Measurements from ENCODE around the gene RNF167.
"Not testable (repeated sequence)": the region's sequence is repeated elsewhere in the genome, so short reads cannot be mapped to it uniquely, and the experiment has no call there.

RNF167 gene

DNA sequence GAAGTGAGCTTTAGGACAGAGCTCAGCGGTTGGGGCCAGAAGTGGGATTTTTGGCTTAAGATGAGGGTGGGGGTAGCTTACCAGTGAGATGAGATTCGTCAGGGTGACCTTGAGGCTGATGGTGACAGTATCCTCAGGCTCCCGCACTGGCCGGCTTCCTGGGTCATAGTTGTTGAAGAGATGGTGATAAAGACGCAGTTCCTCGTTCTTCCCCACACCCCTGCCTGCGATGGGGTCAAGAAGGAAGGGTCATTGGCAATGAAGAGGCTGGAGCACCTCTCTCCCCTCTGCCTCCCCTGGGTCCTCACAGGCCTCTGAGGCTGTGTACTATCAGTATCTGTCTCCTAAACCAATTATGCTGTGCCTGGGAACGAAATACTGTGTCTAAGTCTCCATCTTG, 37.5 kb upstream of the RNF167 start:
- DNase-seq: no peak

DNA sequence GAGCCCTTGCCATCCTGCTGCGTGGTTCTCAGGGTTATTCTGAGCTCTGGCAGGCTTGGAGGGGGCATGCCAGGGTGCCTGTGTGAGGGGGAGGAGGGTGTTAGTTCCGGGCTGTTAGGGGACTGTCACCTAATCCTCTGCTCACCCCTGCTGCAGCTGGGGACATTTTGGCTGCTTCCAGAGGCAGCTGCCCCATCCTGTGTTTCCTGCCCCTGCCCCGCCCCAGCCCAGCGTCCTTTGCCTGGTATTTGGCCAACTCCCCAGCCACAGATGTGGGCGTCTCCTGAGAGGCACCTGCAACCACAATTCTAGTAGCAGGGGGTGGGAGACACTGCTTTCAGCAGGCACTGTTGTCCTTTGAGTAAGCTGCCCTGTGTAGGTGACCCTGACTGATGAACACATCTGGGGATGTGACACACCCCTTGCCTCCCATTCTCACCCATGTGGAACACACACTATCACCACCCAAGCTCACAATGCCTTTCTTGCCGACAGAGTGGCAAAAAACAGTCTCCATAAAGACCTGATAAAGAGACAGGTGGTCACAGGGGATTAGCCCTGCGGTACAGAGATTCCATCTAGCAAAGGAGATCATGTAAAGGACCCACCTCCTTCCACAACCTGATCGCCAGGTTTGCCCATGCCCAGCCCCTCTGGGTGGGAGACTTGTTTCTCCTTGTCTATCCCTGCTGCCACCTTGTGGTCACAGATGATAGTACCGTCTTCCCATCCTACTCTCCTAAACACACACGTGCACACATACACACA, 36.8 kb upstream of the RNF167 start, which contains the start of gene CHRNE:
Gene CHRNE, minus strand, starts transcription at position 48 of the 768 bp plus-strand sequence. Its CDS starts 35 bp downstream, at position 13.
- peak; percentile 53 to 54 for DNase-seq

DNA sequence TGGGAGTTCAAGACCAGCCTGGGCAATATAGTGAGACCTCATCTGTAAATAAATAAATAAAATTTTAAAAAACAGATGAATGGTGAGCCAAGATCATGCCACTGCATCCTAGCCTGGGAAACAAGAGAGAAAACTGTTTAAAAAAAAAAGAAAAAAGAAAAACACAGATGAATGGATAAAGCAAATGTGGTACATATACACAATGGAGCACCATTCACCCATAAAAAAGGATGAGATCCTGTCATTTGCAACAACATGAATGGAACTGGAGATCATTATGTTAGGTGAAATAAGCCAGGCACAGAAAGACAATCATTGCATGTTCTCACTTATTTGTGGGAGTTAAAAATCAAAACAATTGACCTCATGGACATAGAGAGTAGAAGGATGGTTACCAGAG, 33.4 kb upstream of the RNF167 start:
- DNase-seq: not testable (repeated sequence)

DNA sequence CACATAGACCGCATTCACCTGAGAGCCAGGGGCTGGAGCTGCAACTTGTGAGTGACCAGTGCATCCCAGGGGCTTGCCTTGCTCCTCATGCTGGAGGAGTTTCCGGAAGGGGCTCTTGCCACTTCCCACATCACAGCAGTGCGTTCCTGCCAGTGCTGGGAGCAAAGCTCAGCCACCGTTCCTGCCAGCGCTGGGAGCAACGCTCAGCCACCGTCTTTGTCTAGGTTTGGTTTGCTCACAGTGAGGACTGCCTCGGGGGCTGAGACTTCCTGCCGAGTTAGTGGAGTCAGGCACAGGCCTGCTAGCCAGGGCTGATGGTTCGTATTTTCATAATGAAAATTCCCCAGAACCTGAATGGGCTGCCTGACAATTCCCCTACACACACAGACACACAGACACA, 31.8 kb upstream of the RNF167 start:
- DNase-seq: no peak

DNA sequence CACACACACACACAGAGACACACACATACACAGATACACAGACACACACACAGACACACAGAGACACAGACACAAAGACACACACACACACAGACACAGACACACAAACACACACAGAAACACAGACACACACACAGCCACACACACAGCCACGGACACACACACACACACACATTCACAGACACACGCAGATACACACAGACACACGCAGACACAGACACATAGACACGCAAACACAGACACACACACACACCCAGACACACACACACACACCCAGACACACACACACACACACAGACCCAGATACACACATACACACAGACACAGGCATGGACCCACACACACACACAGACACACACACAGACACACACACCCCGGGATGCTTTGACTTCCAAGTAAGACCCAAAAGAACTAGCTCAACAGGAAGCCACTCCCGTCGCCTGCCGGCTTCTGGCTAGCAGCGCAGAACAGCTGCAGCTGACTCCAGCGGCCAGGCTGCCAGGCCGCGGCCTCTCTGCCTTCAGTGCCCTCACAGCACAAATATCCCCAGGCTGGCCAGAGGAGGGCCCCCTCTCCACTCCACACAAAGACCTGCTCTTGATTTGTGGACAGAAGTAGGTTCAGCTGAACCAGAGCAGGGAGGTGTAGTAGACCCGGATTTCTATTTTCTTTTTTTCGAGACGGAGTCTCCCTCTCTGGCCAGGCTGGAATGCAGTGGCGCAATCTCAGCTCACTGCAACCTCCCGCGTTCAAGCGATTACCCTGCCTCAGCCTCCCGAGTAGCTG, 31.2 kb upstream of the RNF167 start:
- peak; percentile 93 for DNase-seq

DNA sequence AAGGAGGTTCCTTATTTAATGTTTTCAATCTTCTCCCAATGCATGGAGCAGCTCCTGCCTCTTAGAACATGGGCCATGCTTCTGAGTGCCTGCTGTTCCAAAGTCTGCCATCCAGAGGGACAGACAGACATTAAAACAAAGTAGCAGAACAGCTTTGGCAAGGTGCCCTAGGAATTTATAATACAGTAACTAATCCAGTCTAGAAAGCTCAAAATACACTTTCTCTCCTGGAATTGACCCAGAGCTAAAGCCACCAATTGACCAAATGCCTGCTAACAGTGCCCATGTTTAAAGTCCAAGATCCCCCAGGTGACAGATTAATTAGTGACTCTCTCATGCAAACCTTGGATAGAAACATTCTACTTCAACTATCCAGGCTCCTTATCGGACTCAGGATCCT, 26.1 kb upstream of the RNF167 start:
- DNase-seq: no peak

DNA sequence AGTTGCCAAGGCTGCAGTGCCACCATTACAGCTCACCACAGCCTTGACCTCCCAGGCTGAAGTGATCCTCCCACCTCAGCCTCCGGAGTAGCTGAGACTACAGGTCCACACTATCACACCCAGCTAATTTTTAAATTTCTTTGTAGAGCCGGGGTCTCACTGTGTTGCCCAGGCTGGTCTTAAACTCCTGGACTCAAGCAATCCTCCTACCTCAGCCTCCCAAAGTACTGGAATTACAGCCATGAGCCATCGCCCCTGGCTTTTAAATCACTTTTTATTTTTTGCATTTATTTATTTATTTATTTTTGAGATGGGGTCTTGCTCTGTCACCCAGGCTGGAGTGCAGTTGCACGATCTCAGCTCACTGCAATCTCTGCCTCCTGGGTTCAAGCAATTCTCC, 25.5 kb upstream of the RNF167 start:
- DNase-seq: not testable (repeated sequence)

DNA sequence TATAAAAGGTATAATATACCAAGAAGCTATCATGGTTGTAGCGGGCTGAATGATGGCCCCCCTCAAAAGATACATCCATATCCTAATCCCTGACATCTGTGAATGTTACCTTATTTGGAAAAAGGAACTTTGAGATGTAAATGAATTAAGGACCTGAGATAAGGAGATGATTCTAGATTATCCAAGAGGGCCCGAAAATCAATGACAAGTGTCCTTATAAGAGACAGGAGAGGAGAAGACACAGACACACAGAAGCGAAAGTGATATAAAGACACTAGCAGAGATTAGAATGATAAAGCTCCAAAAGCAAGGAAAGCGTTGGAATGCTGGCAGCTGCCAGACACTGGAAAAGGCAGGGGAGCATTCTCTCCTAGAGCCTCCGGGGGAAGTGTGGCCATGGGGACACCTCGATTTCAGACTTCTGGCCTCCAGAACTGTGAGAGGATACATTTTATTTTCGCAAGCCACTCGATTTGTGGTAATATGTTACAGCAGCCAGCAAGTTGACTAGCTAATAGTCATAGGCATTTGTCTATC, 20.5 kb upstream of the RNF167 start:
- DNase-seq: peak; percentile 32 to 33

DNA sequence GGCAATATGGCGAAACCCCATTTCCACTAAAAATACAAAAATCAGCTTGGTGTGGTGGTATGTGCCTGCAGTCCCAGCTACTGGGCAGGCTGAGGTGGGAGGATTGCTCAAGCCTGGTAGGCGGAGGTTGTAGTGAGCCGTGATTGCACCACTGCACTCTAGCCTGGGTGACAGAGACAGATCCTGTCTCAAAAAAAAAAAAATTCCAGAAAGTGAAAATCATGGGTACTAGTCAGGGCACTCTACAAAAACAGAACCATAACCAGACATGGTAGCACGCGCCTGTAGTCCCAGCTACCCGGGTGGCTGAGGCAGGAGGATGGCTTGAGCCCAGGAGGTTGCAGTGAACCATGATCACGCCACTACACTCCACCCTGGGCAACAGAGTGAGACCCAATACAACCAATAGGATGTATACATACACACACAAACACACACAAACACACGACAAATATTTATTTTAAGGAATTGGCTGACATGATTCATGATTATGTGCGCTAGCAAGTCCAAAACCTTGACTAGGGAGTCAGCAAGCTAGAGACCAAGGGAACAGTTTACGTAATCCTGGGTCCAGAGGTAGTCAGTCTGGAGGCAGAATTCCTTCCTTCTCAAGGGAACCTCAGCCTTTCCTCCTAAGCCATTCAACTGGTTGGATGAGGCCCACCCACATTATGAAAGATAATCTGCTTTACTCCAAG, 19.6 kb upstream of the RNF167 start:
- DNase-seq: peak; percentile 94 to 97

DNA sequence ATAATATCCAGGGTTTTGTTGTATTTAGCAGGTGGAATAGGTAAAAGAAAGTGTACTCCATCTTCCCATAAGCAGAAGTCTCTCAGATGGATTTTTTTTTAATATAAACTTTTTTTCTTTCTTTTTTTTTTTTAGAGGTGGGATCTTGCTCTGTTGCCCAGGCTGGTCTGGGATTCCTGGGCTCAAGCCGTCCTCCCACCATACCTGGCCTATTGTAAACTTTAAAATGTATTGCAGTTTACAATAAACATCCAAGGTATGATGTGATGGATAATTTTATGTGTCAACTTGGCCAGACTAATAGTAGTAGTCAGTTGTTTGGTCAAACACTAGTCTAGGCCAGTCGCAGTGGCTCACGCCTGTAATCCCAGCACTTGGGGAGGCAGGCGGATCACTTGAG, 18.7 kb upstream of the RNF167 start:
- no peak for DNase-seq

DNA sequence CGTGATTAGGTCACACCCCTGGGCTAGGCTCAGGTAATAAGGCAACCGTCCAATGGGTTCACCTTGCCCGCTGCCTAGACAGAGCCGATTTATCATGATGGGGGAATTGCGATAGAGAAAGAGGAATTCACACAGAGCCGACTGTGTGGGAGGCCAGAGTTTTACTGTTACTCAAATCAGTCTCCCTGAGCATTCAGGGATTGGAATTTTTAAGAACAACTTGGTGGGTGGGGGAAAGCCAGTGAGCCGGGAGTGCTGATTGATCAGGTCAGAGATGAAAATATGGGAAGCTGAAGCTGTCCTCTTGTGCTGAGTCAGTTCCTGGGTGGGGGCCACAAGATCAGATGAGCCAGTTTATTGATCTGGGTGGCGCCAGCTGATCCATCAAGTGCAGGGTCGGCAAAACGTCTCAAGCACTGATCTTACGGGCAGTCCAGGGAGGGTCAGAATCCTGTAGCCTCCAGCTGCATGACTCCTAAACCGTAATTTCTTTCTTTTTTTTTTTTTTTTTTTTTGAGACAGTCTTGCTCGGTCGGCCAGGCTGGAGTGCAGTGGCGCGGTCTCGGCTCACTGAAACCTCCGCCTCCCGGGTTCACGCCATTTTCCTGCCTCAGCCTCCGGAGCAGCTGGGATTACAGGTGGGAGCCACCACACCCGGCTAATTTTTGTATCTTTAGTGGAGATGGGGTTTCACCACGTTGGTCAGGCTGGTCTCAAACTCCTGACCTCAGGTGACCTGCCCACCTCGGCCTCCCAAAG, 13.3 kb upstream of the RNF167 start:
- peak; percentile 55 to 58 for DNase-seq

DNA sequence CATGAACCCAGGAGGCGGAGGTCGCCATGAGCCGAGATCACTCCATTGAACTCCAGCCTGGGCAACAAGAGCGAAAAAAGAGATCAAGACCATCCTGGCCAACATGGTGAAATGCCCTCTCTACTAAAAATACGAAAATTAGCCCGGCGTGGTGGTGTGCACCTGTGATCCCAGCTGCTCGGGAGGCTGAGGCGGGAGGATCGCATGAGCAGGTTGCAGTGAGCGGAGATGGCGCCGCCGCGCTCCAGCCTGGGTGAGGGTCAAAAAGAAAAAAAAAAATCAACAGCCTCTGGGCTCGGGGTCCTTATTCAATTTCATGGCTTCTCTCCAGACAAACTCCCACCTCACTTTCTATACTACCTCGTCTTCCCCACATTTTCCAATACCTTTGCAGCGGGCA, 11.2 kb upstream of the RNF167 start:
- DNase-seq: no peak

DNA sequence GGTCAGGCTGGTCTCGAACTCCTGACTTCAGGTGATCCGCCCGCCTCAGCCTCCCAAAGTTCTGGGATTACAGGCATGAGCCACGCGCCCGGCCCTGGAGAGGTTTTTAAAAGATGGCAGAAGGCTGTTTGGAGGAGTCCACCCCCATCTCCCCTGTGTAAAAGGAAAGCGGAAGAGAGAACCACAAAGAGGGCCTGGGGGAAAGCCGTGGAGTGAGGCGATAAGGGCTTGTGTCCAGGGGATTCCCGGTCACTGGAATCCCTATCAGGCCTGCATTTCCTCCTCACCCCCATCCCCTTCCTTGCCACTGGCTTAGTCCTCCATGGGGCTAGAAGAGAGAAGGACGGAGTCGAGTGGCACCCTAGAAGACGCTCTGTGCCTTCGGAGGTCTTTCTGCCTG, 8.1 kb upstream of the RNF167 start, which contains the start of gene GP1BA:
Gene GP1BA, plus strand, starts transcription at position 315 of the 400 bp plus-strand sequence. CDS start 328 bp downstream, outside the sequence.
- no peak for DNase-seq

DNA sequence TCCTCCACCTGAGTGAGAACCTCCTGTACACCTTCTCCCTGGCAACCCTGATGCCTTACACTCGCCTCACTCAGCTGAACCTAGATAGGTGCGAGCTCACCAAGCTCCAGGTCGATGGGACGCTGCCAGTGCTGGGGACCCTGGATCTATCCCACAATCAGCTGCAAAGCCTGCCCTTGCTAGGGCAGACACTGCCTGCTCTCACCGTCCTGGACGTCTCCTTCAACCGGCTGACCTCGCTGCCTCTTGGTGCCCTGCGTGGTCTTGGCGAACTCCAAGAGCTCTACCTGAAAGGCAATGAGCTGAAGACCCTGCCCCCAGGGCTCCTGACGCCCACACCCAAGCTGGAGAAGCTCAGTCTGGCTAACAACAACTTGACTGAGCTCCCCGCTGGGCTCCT, 7.3 kb upstream of the RNF167 start:
- no peak for DNase-seq

DNA sequence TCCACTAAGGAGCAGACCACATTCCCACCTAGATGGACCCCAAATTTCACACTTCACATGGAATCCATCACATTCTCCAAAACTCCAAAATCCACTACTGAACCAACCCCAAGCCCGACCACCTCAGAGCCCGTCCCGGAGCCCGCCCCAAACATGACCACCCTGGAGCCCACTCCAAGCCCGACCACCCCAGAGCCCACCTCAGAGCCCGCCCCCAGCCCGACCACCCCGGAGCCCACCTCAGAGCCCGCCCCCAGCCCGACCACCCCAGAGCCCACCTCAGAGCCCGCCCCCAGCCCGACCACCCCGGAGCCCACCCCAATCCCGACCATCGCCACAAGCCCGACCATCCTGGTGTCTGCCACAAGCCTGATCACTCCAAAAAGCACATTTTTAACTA, 6.4 kb upstream of the RNF167 start:
- DNase-seq: no peak

DNA sequence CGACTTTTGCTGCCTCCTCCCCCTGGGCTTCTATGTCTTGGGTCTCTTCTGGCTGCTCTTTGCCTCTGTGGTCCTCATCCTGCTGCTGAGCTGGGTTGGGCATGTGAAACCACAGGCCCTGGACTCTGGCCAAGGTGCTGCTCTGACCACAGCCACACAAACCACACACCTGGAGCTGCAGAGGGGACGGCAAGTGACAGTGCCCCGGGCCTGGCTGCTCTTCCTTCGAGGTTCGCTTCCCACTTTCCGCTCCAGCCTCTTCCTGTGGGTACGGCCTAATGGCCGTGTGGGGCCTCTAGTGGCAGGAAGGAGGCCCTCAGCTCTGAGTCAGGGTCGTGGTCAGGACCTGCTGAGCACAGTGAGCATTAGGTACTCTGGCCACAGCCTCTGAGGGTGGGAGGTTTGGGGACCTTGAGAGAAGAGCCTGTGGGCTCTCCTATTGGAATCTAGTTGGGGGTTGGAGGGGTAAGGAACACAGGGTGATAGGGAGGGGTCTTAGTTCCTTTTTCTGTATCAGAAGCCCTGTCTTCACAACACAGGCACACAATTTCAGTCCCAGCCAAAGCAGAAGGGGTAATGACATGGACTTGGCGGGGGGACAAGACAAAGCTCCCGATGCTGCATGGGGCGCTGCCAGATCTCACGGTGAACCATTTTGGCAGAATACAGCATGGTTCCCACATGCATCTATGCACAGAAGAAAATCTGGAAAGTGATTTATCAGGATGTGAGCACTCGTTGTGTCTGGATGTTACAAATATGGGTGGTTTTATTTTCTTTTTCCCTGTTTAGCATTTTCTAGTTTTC, 5.7 kb upstream of the RNF167 start:
- DNase-seq: peak; percentile 53 to 66

DNA sequence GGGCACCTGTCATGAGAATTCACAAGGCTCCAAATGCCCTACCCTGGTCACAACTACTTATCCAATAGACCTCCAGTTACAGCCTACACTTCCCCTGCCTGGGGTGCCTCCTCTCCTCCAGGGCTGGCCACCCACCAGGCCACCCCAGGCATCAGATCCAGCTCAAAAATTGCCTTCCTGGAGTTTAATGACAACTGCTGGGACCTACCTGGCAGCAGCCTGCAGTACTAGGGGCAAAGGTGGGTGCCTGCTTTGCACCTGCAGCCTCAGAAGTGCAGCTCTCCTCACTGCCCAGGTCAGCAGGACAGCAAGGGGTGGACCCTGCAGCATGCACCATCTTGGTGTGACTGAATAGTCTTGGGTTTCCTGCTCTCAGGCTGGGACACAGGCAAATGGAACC, 4.4 kb upstream of the RNF167 start:
- no peak for DNase-seq

DNA sequence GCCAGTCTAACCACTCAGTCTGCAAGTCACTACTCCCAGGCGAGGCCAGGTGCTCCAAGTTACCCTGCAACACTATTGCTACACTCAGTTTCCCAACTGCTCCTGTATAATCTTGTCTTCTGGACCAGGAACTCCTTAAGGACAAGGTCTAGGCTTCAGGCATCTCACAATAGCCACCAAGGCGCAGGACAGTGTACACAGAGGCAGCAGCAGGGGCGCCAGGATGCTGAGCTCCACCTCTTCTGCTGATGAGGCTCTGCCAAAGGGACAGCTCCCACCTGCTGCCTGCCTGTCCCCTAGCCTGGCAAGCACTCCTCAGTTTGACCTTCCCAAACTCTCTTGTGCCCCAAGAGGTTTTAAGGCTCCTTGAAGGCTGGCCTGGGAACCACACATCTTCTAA, 3.6 kb upstream of the RNF167 start:
- DNase-seq: no peak

DNA sequence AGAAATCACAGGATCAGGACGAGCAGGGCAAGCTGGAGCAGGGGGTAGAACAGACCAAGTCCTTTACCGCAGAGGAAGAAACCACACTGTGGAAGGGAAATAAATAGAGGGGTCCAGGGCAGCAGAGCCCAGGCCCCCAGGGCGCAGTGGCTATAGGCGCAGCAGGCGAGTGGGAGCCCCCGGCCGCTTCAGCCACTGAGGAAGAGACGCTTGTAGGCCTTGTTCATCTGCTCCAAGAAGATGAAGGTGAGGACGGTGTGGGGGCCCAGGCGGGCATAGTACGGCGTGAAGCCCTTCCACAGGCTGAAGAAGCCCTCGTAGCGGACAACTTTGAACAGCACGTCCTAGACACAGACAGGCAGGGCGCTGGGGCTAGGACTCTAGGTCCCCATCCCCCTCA, 2.5 kb upstream of the RNF167 start:
- DNase-seq: no peak

DNA sequence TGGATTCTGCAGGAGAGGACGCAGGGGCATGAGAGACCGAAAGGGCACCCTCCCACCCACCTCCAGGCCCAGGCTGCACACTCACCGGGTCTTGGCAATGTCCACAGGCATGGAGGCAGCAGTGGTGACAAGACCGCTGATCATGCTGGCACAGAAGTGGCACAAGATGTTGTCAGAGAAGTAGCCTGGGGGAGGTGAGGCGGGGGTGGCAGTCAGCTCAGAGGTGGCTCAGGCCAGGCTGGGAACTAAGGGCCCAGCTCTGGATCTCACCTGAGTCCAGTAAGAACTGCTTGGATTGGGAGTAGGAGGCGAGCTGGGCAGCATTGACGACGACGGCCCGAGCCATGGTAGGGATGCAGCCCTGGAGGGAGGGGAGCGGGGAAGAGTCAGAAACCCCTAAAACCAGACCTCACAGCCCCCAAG, 2.0 kb upstream of the RNF167 start:
- no peak for DNase-seq
